D341Med (cell line): ENCODE measurements around the gene EHMT1.

Source experiments
- DNase-seq: peaks from one replicate; pipeline ENCODE4 v3.0.0; 2012; ENCODE audit warnings: low spot score

Gene EHMT1

GRCh38 chr9:137647096-137647714, 28.4 kb downstream of the EHMT1 start:
- peak; percentile 72 for DNase-seq

GRCh38 chr9:137648396-137648795, 29.6 kb downstream of the EHMT1 start:
- DNase-seq = no peak

- no peak for DNase-seq
Observed at GRCh38 chr9:137649553-137649952, 30.7 kb downstream of the EHMT1 start.

GRCh38 chr9:137650259-137650658, 31.5 kb downstream of the EHMT1 start:
- no peak for DNase-seq

- no peak for DNase-seq
Observed at GRCh38 chr9:137650779-137651178, 32.0 kb downstream of the EHMT1 start.

- DNase-seq = no peak
Observed at GRCh38 chr9:137656416-137656815, 37.6 kb downstream of the EHMT1 start.

- DNase-seq = no peak
Observed at GRCh38 chr9:137657606-137658005, 38.8 kb downstream of the EHMT1 start.

- DNase-seq = no peak
Observed at GRCh38 chr9:137658781-137659180, 40.0 kb downstream of the EHMT1 start.

- DNase-seq = no peak
Observed at GRCh38 chr9:137660144-137660543, 41.3 kb downstream of the EHMT1 start.

GRCh38 chr9:137663584-137663983, 44.8 kb downstream of the EHMT1 start:
- DNase-seq = no peak

GRCh38 chr9:137664676-137665075, 45.9 kb downstream of the EHMT1 start:
- no peak for DNase-seq

GRCh38 chr9:137665226-137665625, 46.4 kb downstream of the EHMT1 start:
- DNase-seq = no peak

GRCh38 chr9:137665697-137666512, 47.1 kb downstream of the EHMT1 start:
- no peak for DNase-seq

- no peak for DNase-seq
Observed at GRCh38 chr9:137666513-137666822, 47.7 kb downstream of the EHMT1 start.

- DNase-seq = no peak
Observed at GRCh38 chr9:137666955-137667670, 48.3 kb downstream of the EHMT1 start.

- DNase-seq = no peak
Observed at GRCh38 chr9:137668203-137668602, 49.4 kb downstream of the EHMT1 start.

GRCh38 chr9:137669261-137669672, 50.5 kb downstream of the EHMT1 start:
- no peak for DNase-seq

GRCh38 chr9:137670391-137671195, 51.8 kb downstream of the EHMT1 start:
- DNase-seq = peak; percentile 64

GRCh38 chr9:137671196-137671538, 52.4 kb downstream of the EHMT1 start:
- no peak for DNase-seq

GRCh38 chr9:137671721-137672120, 52.9 kb downstream of the EHMT1 start:
- no peak for DNase-seq

GRCh38 chr9:137672907-137673791, 54.3 kb downstream of the EHMT1 start:
- DNase-seq = peak; percentile 77
